Mammary epithelial cell (primary cell): Measurements from ENCODE around the gene PFN2.

Source experiments
- EZH2 ChIP-seq: IDR thresholded peaks from 2 replicates; pipeline ENCODE4 v1.6.1; 2012; ENCODE audit warnings: low read length, inconsistent platforms, borderline replicate concordance
- TF ChIP-seq, protein P1 (sequence below), 2 donors: IDR thresholded peaks in 1 of 2; conservative IDR thresholded peaks in 1 of 2; 2 replicates each; pipeline ENCODE4 v1.5.1; 2011 to 2012; ENCODE audit warnings: inconsistent platforms in 2 of 2, low read length in 2 of 2, mild to moderate bottlenecking in 2 of 2, control low read depth in 1 of 2, low read depth in 1 of 2; ENCODE audit not compliant: insufficient read depth in 1 of 2; ENCODE audit errors: extremely low read depth in 1 of 2

- TF ChIP-seq, protein P1, sequence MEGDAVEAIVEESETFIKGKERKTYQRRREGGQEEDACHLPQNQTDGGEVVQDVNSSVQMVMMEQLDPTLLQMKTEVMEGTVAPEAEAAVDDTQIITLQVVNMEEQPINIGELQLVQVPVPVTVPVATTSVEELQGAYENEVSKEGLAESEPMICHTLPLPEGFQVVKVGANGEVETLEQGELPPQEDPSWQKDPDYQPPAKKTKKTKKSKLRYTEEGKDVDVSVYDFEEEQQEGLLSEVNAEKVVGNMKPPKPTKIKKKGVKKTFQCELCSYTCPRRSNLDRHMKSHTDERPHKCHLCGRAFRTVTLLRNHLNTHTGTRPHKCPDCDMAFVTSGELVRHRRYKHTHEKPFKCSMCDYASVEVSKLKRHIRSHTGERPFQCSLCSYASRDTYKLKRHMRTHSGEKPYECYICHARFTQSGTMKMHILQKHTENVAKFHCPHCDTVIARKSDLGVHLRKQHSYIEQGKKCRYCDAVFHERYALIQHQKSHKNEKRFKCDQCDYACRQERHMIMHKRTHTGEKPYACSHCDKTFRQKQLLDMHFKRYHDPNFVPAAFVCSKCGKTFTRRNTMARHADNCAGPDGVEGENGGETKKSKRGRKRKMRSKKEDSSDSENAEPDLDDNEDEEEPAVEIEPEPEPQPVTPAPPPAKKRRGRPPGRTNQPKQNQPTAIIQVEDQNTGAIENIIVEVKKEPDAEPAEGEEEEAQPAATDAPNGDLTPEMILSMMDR (conservative IDR thresholded peaks at IDR 0.05 in 1 of 2, IDR thresholded peaks at IDR 0.05 in 1 of 2; ENCODE audit: extremely low read depth in 1 of 2, insufficient read depth in 1 of 2, low read depth in 1 of 2, low read length in 2 of 2): no peak
- TF ChIP-seq EZH2: no peak
These were observed 567 bp downstream of the PFN2 start for GRCh38 chr3:149969940-149970715.
